ENCODE measurements around the gene IFNL1. TPM values are rescaled to one million over a fixed set of nuclear protein-coding genes. Genes with fewer than 3 reads are reported as not detected.

IFNL1 gene
- total and polyA plus RNA-seq, 9 of the 15 experiments (the other 6 are each of a cell fraction or from before 2014, with no cell fraction given): not detected

GRCh38 chr19:39341719-39342604 is 45.8 kb downstream of the IFNL1 start, which contains the start of gene SAMD4B (continued):
- TF ChIP-seq AFF1 (IDR thresholded peaks at IDR 0.05; ENCODE audit: low read depth in 1 of 2, partially characterized antibody in 2 of 2) (peak in 1 of 2 experiments; percentile 71), ZNF592 (IDR thresholded peaks at IDR 0.05) (no peak), ZNF316 (IDR thresholded peaks at IDR 0.05) (peak; percentile 98), ZFP1 (CRISPR knock-in tag; IDR thresholded peaks at IDR 0.05) (no peak), NCOA2 (IDR thresholded peaks at IDR 0.05; ENCODE audit: partially characterized antibody in 2 of 2) (no peak), ZNF766 (CRISPR knock-in tag; conservative IDR thresholded peaks at IDR 0.05) (no peak; the same call in 1 of the 2 replicates), HOMEZ (CRISPR knock-in tag; IDR thresholded peaks at IDR 0.05) (no peak), ZNF584 (CRISPR knock-in tag; IDR thresholded peaks at IDR 0.05; ENCODE audit: low read depth) (no peak), CTCF (IDR thresholded peaks at IDR 0.05 in 2 of 3, conservative IDR thresholded peaks at IDR 0.05 in 1 of 3; ENCODE audit: insufficient read depth in 2 of 3, low read depth in 1 of 3, low read length in 3 of 3) (peak; percentile 47 to 79 (median 78); a peak in 5 of 6 replicates), PHB2 (IDR thresholded peaks at IDR 0.05; ENCODE audit: low read depth) (no peak), NEUROD1 (IDR thresholded peaks at IDR 0.05; ENCODE audit: borderline replicate concordance, low read depth, low read length, partially characterized antibody) (peak; percentile 79), ZFP30 (CRISPR knock-in tag; IDR thresholded peaks at IDR 0.05; ENCODE audit: borderline replicate concordance) (no peak), NFIX (CRISPR knock-in tag; IDR thresholded peaks at IDR 0.05; ENCODE audit: low read depth) (no peak), ZNF644 (tag; IDR thresholded peaks at IDR 0.05; ENCODE audit: low read depth) (no peak)
